Measurements from ENCODE around the gene CRIP2. TPM values are rescaled to one million over a fixed set of nuclear protein-coding genes. Genes with fewer than 3 reads are reported as not detected.

Gene CRIP2
- total and polyA plus RNA-seq, 2 of the 13 experiments (the other 11 are each of a cell fraction or from before 2014, with no cell fraction given) = 31.6 to 37.9 TPM

DNA sequence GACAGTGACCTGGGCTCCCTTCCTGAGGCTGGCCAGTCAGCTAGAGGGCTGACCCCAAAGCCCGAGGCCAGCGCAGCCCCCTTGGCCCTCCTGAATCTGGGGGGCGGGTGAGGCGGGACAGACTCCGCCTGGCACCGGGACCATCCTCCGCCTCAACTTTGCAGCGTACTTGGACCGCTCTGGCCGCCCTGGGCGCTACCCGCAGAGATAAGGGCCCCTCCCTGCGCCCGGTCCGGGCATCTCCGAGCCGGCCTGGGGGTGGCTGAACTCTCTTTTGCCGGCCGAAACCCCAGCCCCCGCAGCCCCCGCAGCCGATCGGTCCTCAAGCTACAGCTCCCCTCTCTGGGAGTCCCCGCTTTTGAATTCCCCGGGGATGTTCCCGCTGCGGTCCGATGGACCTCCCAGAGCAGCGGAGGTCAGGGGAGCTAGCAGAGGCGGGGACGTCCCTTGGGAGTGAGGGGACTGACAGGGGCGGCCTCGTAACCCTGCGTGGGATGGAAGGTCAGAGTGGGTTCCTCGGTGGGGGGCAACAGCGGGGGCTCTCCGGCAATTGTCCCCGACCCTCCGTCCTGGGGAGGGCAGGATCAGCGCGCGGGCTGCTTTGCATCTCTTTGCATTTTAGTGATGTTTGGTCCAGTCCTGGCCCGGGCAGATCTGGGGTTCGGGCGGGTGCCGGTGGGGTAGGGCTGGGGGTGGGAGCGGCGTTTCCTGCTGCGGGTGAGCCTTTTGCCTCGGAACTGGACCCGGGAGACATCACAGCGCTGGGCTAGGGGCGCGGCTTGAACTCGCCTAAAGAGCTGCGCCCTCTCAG is 11.7 kb downstream of the CRIP2 start, which contains the start of gene CRIP1 (continued):
- TF ChIP-seq FOXA3 (CRISPR knock-in tag; IDR thresholded peaks at IDR 0.05) (no peak), MTF2 (CRISPR knock-in tag; IDR thresholded peaks at IDR 0.05; ENCODE audit: borderline replicate concordance) (0 out of 2 replicates have a peak, but pooled peaks have one; percentile 30), HIVEP1 (CRISPR knock-in tag; IDR thresholded peaks at IDR 0.05) (peak; percentile 12; the same call in 1 of the 2 replicates), IRF2 (CRISPR knock-in tag; IDR thresholded peaks at IDR 0.05) (0 out of 2 replicates have a peak, but pooled peaks have one; percentile 3), IRF9 (CRISPR knock-in tag; IDR thresholded peaks at IDR 0.05; ENCODE audit: borderline replicate concordance) (0 out of 2 replicates have a peak, but pooled peaks have one; percentile 9), ZNF296 (CRISPR knock-in tag; conservative IDR thresholded peaks at IDR 0.05) (no peak), ZNF292 (CRISPR knock-in tag; IDR thresholded peaks at IDR 0.05; ENCODE audit: borderline replicate concordance, low read depth) (0 out of 2 replicates have a peak, but pooled peaks have one; percentile 6), ZNF784 (CRISPR knock-in tag; IDR thresholded peaks at IDR 0.05; ENCODE audit: borderline replicate concordance) (no peak), SP1 (IDR thresholded peaks at IDR 0.05) (no peak), SP1 (CRISPR knock-in tag; IDR thresholded peaks at IDR 0.05) (0 out of 2 replicates have a peak, but pooled peaks have one; percentile 3), FOSL1 (CRISPR knock-in tag; IDR thresholded peaks at IDR 0.05; ENCODE audit: borderline replicate concordance) (no peak), RFXAP (CRISPR knock-in tag; IDR thresholded peaks at IDR 0.05; ENCODE audit: borderline replicate concordance) (peak; percentile 13; the same call in 1 of the 2 replicates), HHEX (CRISPR knock-in tag; IDR thresholded peaks at IDR 0.05) (no peak), YEATS4 (CRISPR knock-in tag; IDR thresholded peaks at IDR 0.05; ENCODE audit: borderline replicate concordance) (0 out of 2 replicates have a peak, but pooled peaks have one; percentile 33)
- TF ChIP-seq, protein P1, sequence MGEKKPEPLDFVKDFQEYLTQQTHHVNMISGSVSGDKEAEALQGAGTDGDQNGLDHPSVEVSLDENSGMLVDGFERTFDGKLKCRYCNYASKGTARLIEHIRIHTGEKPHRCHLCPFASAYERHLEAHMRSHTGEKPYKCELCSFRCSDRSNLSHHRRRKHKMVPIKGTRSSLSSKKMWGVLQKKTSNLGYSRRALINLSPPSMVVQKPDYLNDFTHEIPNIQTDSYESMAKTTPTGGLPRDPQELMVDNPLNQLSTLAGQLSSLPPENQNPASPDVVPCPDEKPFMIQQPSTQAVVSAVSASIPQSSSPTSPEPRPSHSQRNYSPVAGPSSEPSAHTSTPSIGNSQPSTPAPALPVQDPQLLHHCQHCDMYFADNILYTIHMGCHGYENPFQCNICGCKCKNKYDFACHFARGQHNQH (CRISPR knock-in tag; IDR thresholded peaks at IDR 0.05) = 0 out of 2 replicates have a peak, but pooled peaks have one; percentile 1
- TF ChIP-seq, protein P2, sequence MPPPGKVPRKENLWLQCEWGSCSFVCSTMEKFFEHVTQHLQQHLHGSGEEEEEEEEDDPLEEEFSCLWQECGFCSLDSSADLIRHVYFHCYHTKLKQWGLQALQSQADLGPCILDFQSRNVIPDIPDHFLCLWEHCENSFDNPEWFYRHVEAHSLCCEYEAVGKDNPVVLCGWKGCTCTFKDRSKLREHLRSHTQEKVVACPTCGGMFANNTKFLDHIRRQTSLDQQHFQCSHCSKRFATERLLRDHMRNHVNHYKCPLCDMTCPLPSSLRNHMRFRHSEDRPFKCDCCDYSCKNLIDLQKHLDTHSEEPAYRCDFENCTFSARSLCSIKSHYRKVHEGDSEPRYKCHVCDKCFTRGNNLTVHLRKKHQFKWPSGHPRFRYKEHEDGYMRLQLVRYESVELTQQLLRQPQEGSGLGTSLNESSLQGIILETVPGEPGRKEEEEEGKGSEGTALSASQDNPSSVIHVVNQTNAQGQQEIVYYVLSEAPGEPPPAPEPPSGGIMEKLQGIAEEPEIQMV (CRISPR knock-in tag; IDR thresholded peaks at IDR 0.05; ENCODE audit: low read depth) = peak; percentile 99

Measured in HepG2 (cell line).